Breast epithelium (tissue), 4 donors: ENCODE results near the gene VSIG4. TPM values are rescaled to one million over a fixed set of nuclear protein-coding genes. Genes with fewer than 3 reads are reported as not detected.

ENCODE experiments used
- DNase-seq, 2 donors: peaks; one replicate each; pipeline ENCODE4 v3.0.0-alpha.2; 2019; ENCODE audit warnings: low spot score in 2 of 2
- H3K27ac ChIP-seq, 2 donors: fragments of 200-600 bp; sonication (generic) in 1 of 2; one replicate each; pipeline ENCODE4 v1.5.1; 2016 to 2019; ENCODE audit warnings: mild to moderate bottlenecking in 1 of 2
- H3K27me3 ChIP-seq, 2 donors: fragments of 200-600 bp; sonication (generic) in 1 of 2; one replicate each; pipeline versions ENCODE4 v1.5.1 to v1.6.0; 2017 to 2019; ENCODE audit warnings: control low read depth in 1 of 2, mild to moderate bottlenecking in 1 of 2
- H3K36me3 ChIP-seq: fragments of 200-600 bp; one replicate; pipeline ENCODE4 v1.5.1; 2019
- H3K4me1 ChIP-seq, 2 donors: fragments of 200-600 bp; sonication (generic); one replicate each; pipeline ENCODE4 v1.5.1; 2016 to 2019; ENCODE audit warnings: control low read depth in 1 of 2
- H3K4me3 ChIP-seq, 3 donors: fragments of 200-600 bp; sonication (generic); 1 replicate in 2 of 3; 2 replicates in 1 of 3; pipeline ENCODE4 v1.5.1; 2016 to 2019; ENCODE audit warnings: mild to moderate bottlenecking in 3 of 3, moderate library complexity in 2 of 3
- H3K9me3 ChIP-seq, 2 donors: fragments of 200-600 bp; sonication (generic) in 1 of 2; one replicate each; pipeline ENCODE4 v1.5.1; 2016 to 2019; ENCODE audit warnings: control low read depth in 1 of 2
- POLR2A ChIP-seq: fragments of 450-650 bp; IDR thresholded peaks from one replicate; pipeline ENCODE4 v1.6.1; 2016; ENCODE audit warnings: antibody characterized with exemption, mild to moderate bottlenecking, moderate library complexity
- POLR2AphosphoS5 ChIP-seq, 3 donors: sonication (generic); formaldehyde crosslinking; IDR thresholded peaks; one replicate each; pipeline ENCODE4 v1.6.1; 2017; ENCODE audit warnings: antibody characterized with exemption in 3 of 3
- intact Hi-C: fragments of 100-400 bp; cut with DNase I; formaldehyde crosslinking; loops from one replicate; pipeline ENCODE4 v1.15.1; 2023; ENCODE audit warnings: low total_unique reads
- total RNA-seq, 3 donors: library from RNA; depleted of rRNA; stranded (reverse); fragments of >200 nt; gene quantifications; one replicate each; pipeline ENCODE4 v1.1.0, GENCODE V29; 2016
- TF ChIP-seq, protein P1 (sequence below), 3 donors: fragments of 450-650 bp; IDR thresholded peaks; one replicate each; pipeline ENCODE4 v1.5.1; 2016 to 2017; ENCODE audit warnings: antibody characterized with exemption in 3 of 3, mild to moderate bottlenecking in 3 of 3, moderate library complexity in 3 of 3

The VSIG4 gene
- total RNA-seq, 3 donors from 2014 or later, result 63.3 to 512 (median 90.0) TPM

DNA sequence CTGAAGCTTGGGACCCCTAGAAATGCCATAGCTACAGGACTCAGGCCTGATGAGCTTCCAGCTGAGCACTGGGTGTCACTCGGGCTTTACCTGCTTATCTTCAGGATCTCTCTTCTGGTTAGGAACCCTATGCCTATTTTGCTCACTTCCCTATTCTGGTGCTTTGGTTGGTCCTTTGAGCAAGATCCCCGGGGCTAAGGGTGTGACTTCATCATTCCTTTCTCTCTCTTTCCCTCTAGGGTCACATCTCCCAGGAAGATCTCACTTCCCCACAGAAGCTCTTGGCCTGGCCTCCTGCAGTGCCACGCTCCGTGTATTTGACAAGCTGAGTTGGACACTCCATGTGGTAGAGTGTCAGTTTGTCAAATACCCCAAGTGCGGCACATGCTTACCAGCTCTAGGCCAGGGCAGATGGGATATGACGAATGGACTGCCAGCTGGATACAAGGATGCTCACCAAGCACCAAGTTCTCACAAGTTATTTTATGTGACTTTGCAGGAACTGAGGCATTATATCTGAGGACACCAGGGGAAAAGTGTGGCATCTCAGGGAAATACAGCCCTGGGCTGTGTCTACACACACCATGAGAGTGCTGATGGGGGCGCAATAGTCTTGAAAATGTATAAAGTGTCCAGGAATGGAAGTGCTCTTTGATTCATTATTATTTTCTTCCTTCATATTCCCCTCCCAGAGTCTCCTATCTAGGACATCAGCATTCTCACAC lies 21.1 kb downstream of the VSIG4 start:
- Histone ChIP-seq H3K4me3 (no peak overlapping the region), H3K9me3 (no peaks in the 10 kb centered on the region), H3K4me1 (no peaks in the 10 kb centered on the region), H3K27me3 (peaks cover 0 to 66% of the 10 kb centered on the region in 2 donors), H3K36me3 (no peaks in the 10 kb centered on the region), H3K27ac (no peak overlapping the region)
- intact Hi-C loops, result no loop called here
- no peak for DNase-seq
- no peak for TF ChIP-seq POLR2A
- no peak for TF ChIP-seq POLR2AphosphoS5 (IDR thresholded peaks at IDR 0.05)
- TF ChIP-seq, protein P1, sequence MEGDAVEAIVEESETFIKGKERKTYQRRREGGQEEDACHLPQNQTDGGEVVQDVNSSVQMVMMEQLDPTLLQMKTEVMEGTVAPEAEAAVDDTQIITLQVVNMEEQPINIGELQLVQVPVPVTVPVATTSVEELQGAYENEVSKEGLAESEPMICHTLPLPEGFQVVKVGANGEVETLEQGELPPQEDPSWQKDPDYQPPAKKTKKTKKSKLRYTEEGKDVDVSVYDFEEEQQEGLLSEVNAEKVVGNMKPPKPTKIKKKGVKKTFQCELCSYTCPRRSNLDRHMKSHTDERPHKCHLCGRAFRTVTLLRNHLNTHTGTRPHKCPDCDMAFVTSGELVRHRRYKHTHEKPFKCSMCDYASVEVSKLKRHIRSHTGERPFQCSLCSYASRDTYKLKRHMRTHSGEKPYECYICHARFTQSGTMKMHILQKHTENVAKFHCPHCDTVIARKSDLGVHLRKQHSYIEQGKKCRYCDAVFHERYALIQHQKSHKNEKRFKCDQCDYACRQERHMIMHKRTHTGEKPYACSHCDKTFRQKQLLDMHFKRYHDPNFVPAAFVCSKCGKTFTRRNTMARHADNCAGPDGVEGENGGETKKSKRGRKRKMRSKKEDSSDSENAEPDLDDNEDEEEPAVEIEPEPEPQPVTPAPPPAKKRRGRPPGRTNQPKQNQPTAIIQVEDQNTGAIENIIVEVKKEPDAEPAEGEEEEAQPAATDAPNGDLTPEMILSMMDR (IDR thresholded peaks at IDR 0.05), result no peak

DNA sequence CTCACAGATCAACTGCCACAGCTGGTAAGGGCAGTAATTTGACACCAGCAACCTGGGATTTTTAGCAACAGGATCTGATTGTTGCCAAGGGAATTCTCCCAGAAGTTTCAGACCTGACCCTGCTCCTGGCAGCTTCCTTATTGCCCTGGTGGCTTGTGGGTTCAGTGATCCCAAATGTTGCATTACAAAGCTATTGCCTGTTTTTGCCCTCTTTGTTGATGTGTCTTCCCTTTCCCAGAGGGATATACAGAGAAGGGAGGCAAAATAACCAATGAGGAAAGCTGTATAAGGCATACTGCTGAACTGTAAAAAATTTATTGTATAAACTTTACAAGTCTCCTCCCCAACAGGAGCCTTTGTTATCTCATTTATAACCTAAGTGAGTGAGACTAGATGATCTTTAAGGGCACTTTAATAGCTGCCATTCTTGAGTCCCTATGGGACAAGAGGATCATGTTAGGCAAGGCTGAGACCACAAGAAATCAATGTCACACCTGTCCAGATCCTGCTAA lies 22.2 kb downstream of the VSIG4 start:
- Histone ChIP-seq H3K36me3 (no peaks in the 10 kb centered on the region), H3K9me3 (no peaks in the 10 kb centered on the region), H3K4me1 (no peaks in the 10 kb centered on the region), H3K4me3 (peak overlapping the region in 1 of 3 donors; percentile 6), H3K27me3 (peaks cover 0 to 60% of the 10 kb centered on the region in 2 donors), H3K27ac (no peak overlapping the region)
- intact Hi-C loops, result no loop called here
- no peak for TF ChIP-seq POLR2A
- no peak for TF ChIP-seq POLR2AphosphoS5 (IDR thresholded peaks at IDR 0.05)
- TF ChIP-seq, protein P1 (IDR thresholded peaks at IDR 0.05), result no peak
- DNase-seq, result no peak

DNA sequence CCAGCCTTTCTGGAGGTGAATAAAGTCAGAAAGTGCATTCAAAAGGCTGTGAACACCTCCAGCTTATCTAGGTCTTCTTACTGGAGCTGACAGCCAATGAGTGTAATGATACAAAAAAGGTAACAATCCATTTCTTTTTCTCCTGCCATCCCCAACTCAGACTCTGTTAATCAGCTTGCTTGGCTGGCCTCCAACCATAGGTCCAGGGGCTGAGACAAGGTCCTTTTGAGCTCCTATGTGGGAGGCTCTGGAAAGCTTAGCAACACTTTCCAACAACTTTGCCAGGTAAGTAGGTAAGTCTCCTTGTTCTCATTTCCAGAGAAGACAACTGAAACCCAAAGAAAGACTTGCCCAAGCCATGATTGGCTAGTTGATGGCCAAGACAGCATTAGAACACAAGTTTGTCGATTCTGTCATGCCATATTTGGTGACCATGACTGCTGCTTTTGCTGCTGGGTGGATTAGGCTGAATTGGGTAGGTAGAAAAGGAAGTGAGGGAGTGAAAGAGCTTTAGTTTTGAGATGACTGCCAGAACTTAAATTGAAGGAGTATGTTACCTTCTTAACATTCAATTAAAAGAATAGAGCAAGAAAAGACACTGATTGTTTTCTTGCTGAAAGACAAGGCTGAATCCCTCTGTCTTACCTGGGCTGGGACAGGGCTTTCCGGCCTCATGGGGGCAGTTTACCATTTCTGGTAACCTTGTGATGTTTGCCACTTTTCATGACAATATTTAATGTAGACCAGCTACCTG lies 22.8 kb downstream of the VSIG4 start:
- intact Hi-C loops, result no loop called here
- H3K4me1 ChIP-seq, result no peaks in the 10 kb centered on the region
- TF ChIP-seq POLR2A (no peak), POLR2AphosphoS5 (IDR thresholded peaks at IDR 0.05) (no peak)
- TF ChIP-seq, protein P1 (IDR thresholded peaks at IDR 0.05), result no peak
- no peaks in the 10 kb centered on the region for H3K36me3 ChIP-seq
- H3K9me3 ChIP-seq, result no peaks in the 10 kb centered on the region
- peak overlapping the region; percentile 0 to 22 (median 6) for H3K4me3 ChIP-seq
- H3K27ac ChIP-seq, result no peak overlapping the region
- H3K27me3 ChIP-seq, result peaks cover 0 to 64% of the 10 kb centered on the region in 2 donors
- no peak for DNase-seq

DNA sequence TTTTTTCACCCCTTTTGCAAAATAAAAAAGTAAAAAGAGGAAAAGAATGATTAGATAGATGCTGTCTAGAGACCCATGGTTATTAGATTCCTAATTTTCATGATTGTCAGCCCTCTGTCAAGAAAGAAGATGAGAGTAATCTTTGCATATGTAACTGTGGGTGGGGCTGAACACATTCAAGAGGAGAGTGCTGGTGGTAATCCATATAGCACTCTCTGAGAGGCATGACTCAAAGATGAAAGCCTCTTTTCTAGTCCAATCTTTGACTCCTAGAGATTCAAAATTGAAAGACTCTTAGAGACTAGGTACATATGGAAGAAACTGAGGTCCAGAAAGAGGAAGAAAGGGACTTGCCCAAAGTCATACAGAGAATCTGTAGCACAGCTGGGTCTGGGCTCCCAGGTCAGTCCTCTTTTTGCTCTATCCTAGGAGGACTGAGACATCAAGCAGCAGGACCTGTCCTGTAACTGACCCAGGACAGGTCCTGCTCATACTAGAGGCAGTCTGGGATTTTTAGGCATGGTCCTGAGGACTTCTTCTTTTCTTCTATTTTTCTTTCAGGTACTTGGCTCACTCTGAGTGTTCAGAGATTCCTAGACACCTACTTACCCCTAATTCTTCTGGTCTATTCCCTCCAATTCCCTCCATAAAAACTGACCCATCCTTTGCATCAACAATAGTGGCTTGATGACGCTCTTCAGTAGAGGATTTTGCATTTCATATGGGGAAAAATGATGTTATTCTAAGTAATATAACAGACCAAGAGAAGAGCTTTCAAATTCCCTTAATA lies 23.8 kb downstream of the VSIG4 start:
- H3K36me3 ChIP-seq, result no peaks in the 10 kb centered on the region
- intact Hi-C loops, result no loop called here
- TF ChIP-seq, protein P1 (IDR thresholded peaks at IDR 0.05), result no peak
- TF ChIP-seq POLR2A (no peak), POLR2AphosphoS5 (IDR thresholded peaks at IDR 0.05) (no peak)
- H3K9me3 ChIP-seq, result no peaks in the 10 kb centered on the region
- H3K4me1 ChIP-seq, result no peaks in the 10 kb centered on the region
- peak overlapping the region in 2 of 3 donors; percentile 0 to 22 for H3K4me3 ChIP-seq
- H3K27me3 ChIP-seq, result peaks cover 0 to 60% of the 10 kb centered on the region in 2 donors
- no peak overlapping the region for H3K27ac ChIP-seq
- no peak for DNase-seq
